Measurements from ENCODE around the gene SH3RF2.

- TF ChIP-seq, protein P1, sequence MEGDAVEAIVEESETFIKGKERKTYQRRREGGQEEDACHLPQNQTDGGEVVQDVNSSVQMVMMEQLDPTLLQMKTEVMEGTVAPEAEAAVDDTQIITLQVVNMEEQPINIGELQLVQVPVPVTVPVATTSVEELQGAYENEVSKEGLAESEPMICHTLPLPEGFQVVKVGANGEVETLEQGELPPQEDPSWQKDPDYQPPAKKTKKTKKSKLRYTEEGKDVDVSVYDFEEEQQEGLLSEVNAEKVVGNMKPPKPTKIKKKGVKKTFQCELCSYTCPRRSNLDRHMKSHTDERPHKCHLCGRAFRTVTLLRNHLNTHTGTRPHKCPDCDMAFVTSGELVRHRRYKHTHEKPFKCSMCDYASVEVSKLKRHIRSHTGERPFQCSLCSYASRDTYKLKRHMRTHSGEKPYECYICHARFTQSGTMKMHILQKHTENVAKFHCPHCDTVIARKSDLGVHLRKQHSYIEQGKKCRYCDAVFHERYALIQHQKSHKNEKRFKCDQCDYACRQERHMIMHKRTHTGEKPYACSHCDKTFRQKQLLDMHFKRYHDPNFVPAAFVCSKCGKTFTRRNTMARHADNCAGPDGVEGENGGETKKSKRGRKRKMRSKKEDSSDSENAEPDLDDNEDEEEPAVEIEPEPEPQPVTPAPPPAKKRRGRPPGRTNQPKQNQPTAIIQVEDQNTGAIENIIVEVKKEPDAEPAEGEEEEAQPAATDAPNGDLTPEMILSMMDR (IDR thresholded peaks at IDR 0.05): no peak
- no peak for TF ChIP-seq EZH2 (IDR thresholded peaks at IDR 0.05; ENCODE audit: borderline replicate concordance, insufficient read depth, low read depth, low read length, poor library complexity, severe bottlenecking)
Measured at GRCh38 chr5:145942749-145943148, 6.4 kb downstream of the SH3RF2 start.

Data from B cell (primary cell).